Left lung (tissue), 10 donors: Measurements from ENCODE around the gene SYT5. TPM values are rescaled to one million over a fixed set of nuclear protein-coding genes. Genes with fewer than 3 reads are reported as not detected.

Experiments
- ATAC-seq: fragments of 200-7000 bp; cut with Tn5 transposase; one replicate; pipeline ENCODE4 v1.9.1; 2020; ENCODE audit warnings: moderate library complexity
- DNase-seq, 4 donors: peaks; one replicate each; pipeline ENCODE4 v3.0.0-alpha.2; 2013 to 2020
- H3K27ac ChIP-seq, 2 donors: fragments of 200-600 bp; sonication (generic) in 1 of 2; one replicate each; pipeline versions ENCODE4 v1.5.0 to v1.8.0; 2020 to 2021
- H3K27me3 ChIP-seq, 2 donors: fragments of 200-600 bp; sonication (generic) in 1 of 2; one replicate each; pipeline versions ENCODE4 v1.5.0 to v1.8.0; 2020 to 2021
- H3K36me3 ChIP-seq, 2 donors: fragments of 200-600 bp; sonication (generic) in 1 of 2; one replicate each; pipeline versions ENCODE4 v1.5.0 to v1.8.0; 2020 to 2021
- H3K4me1 ChIP-seq, 2 donors: fragments of 200-600 bp; one replicate each; pipeline ENCODE4 v1.8.0; 2021
- H3K4me3 ChIP-seq, 2 donors: fragments of 200-600 bp; sonication (generic) in 1 of 2; one replicate each; pipeline versions ENCODE4 v1.5.0 to v1.8.0; 2020 to 2021; ENCODE audit warnings: mild to moderate bottlenecking in 1 of 2
- H3K9me3 ChIP-seq, 2 donors: fragments of 200-600 bp; sonication (generic) in 1 of 2; one replicate each; pipeline versions ENCODE4 v1.5.0 to v1.8.0; 2020 to 2021
- intact Hi-C, 2 donors: fragments of 100-400 bp; cut with DNase I; formaldehyde crosslinking; loops; one replicate each; pipeline versions ENCODE4 v1.11.2 to v1.14.2; 2022
- polyA plus RNA-seq, 6 donors: library from polyadenylated mRNA; unstranded; fragments of 120-200 nt; gene quantifications; one replicate each; pipeline ENCODE4 v1.2.1, GENCODE V29; 2013; ENCODE audit not compliant: insufficient read length in 6 of 6
- total RNA-seq, 2 donors: library from RNA; stranded (reverse); fragmentation: NEBNext Ultra II Directional; extraction: Animal tissue kit (Norgen Biotek cat#: 25700); gene quantifications; one replicate each; pipeline ENCODE4 v1.2.1, GENCODE V29; 2021
- TF ChIP-seq, protein P1 (sequence below), 2 donors: fragments of 200-600 bp; sonication (generic) in 1 of 2; IDR thresholded peaks; one replicate each; pipeline versions ENCODE4 v1.5.0 to v1.8.0; 2021; ENCODE audit warnings: antibody characterized with exemption in 2 of 2
- donor health status: DM: no; HTN: yes; CAD: no.
- donor health status: DM: no; HTN: no; CAD: no.

SYT5 gene
- total and polyA plus RNA-seq, 8 donors: 0.61 to 1.5 (median 0.94) TPM; not detected in 2

DNA sequence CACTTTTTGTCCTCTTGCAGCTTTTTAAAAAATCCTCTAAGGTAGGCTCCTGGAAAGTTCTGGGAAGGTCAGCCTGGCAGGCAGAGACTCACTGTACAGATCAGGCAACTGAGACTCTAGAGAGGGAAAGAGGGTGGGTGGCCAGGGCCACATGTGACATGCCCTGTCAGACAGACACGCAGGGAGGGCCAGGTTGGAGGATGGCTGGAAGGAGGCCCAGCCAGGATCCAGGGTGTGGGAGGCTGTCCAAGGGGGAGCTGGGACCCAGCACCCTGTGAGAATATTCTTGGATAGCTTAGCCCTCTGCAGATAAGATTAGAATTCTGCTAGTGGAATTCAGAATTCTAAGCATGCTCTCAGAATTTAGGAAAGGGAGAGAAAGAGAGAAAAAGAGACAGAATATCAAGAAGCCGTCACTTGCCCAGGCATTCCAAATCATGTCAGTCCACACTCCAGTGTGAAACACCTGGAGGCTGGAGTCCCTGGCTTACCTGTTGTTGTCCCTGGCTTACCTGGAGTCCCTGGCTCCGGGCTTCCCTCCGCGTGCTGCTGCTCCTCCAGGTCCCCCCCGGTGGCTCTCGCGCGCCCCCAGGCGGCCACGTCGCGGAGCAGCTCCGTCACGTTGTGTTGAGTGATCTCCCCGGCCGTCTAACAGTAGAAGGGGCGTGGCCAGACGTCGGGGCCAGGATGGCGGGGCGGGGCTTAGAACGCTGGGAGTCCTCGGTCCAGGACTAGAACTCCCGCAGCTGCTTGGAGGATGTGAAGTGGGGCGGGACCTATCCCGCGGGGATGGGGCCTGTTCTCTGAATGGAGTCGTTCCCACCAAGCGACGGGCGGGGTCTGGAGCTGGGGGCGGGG is 19.7 kb downstream of the SYT5 start:
- Histone ChIP-seq H3K27ac (no peak overlapping the region), H3K27me3 (peaks cover 50 to 97% of the 10 kb centered on the region in 2 donors), H3K4me3 (no peak overlapping the region), H3K9me3 (no peaks in the 10 kb centered on the region), H3K4me1 (peaks cover 0 to 9% of the 10 kb centered on the region in 2 donors), H3K36me3 (no peaks in the 10 kb centered on the region)
- DNase-seq (peak; percentile 25 to 96 (median 81)), ATAC-seq (peak; percentile 98)
- TF ChIP-seq, protein P1, sequence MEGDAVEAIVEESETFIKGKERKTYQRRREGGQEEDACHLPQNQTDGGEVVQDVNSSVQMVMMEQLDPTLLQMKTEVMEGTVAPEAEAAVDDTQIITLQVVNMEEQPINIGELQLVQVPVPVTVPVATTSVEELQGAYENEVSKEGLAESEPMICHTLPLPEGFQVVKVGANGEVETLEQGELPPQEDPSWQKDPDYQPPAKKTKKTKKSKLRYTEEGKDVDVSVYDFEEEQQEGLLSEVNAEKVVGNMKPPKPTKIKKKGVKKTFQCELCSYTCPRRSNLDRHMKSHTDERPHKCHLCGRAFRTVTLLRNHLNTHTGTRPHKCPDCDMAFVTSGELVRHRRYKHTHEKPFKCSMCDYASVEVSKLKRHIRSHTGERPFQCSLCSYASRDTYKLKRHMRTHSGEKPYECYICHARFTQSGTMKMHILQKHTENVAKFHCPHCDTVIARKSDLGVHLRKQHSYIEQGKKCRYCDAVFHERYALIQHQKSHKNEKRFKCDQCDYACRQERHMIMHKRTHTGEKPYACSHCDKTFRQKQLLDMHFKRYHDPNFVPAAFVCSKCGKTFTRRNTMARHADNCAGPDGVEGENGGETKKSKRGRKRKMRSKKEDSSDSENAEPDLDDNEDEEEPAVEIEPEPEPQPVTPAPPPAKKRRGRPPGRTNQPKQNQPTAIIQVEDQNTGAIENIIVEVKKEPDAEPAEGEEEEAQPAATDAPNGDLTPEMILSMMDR (IDR thresholded peaks at IDR 0.05): peak; percentile 70 to 78
- intact Hi-C loops: no loop called here

DNA sequence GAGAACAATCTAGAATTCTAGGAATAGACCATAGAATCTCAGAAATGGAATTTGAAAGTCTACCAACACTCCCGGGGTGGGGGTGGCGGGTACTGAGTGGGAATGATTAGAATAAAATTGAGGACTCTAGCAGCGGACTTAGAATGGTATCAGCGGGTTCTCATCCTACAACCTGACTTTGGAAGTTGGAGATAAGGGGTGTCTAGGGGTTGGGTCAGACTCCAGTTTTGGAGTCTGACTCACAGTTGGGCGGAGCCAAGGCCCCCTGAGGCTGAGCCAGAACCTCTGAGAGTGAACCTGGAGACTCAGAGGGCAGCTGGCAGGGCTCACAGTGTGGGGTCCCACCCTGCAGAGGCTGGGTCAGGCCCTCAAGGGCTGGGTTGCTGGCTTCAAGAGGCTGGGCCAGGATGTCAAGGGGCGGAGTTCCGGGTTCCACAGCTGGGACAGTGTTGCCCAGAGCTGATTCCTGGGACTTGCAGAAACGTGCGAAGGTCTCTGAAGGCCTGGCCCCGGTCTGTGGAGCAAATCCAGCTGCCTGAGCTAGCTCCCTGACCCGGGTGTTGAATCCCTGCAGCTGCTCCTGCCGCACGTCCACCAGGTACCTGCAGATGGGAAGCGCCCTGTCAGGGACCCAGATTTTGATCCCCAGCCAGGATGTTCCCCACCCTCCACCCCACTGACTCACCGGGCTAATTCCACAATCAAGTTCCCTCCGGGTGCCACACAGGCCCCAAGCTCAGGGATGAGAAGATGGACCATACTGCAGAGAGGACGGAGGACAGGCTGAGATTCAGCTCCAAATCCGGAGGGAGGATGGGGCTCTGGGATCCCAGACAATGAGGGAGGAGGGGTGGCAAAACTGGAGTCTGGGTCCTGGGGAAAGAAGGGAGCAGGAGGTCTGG is 21.0 kb downstream of the SYT5 start:
- H3K36me3 ChIP-seq: no peaks in the 10 kb centered on the region
- peaks cover 50 to 91% of the 10 kb centered on the region in 2 donors for H3K27me3 ChIP-seq
- no peaks in the 10 kb centered on the region for H3K9me3 ChIP-seq
- intact Hi-C loops: no loop called here
- DNase-seq: peak in 1 of 4 donors; percentile 45
- TF ChIP-seq, protein P1 (IDR thresholded peaks at IDR 0.05): no peak
- peaks cover 0 to 9% of the 10 kb centered on the region in 2 donors for H3K4me1 ChIP-seq
- H3K27ac ChIP-seq: no peak overlapping the region
- no peak for ATAC-seq
- H3K4me3 ChIP-seq: no peak overlapping the region

DNA sequence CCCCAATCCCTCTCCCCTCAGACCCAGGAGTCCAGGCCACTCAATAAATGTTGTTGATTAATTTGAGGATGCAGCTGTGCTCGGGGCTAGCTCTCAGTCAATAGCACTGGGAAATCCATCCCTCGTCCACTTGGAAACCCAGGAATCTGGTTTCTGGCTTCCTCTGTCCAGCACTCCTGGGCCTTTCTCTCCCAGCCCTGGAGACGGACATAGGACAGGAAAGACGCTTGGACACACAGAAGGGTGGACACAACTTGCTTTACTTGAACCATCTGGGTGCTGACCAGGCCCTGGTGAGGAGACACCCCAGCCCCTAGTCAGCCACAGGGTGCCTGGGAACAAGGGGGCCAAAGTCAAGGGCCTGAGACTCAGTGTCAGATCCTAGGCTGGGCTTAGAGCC is 21.7 kb downstream of the SYT5 start:
- Histone ChIP-seq H3K36me3 (no peaks in the 10 kb centered on the region), H3K4me1 (peaks cover 0 to 9% of the 10 kb centered on the region in 2 donors), H3K27me3 (peaks cover 50 to 90% of the 10 kb centered on the region in 2 donors), H3K4me3 (no peak overlapping the region), H3K9me3 (no peaks in the 10 kb centered on the region), H3K27ac (no peak overlapping the region)
- DNase-seq (no peak), ATAC-seq (no peak)
- TF ChIP-seq, protein P1 (IDR thresholded peaks at IDR 0.05): no peak
- intact Hi-C loops: no loop called here

DNA sequence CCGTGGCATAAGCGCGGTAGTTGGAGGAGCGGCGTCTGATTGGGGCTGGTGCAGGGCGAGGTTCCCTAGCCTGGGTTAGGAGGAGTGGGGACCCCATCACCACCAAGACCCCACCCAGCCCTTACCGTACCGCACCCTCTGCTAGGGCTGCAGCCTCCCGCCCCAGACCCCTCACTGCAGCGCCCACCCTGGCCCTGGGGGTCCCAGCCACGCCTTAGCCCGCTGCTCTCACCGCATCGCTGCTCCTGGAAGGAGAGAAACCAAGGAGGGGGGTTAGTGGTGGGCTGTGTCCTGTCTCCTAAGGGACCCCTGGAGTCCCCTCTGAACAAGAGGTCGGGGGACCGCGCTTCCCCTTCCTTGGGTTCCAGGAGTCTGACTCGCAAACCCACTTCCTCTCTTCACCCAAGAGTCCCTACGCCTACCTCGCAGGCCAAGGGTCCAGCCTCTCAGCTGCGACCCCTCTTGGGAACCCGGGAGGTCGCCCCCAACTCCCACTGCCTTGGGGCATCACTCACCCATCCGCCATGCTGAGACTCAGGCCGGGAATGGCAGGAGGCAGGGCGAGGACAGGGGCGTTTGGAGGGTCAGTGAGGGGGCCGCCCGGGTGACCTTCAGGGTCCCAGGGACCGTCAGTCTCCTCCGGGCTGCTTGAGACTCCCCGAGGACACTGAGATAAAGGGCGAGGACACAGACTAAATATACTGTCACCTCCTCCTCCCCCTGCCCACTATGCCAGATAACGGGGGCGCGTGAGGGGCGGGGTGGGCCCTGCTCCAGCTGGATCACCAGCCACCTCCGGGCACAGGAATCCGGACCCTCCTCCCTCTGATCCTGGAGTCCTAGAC is 22.8 kb downstream of the SYT5 start, which contains the start of gene TNNI3:
Gene TNNI3, minus strand, starts transcription at position 669 of the 845 bp plus-strand sequence. Its CDS starts 143 bp downstream, at position 526.
- intact Hi-C loops: no loop called here
- DNase-seq (peak in 1 of 4 donors; percentile 60), ATAC-seq (no peak)
- H3K4me3 ChIP-seq: no peak within 1 kb of the TSS
- H3K4me1 ChIP-seq: peaks cover 0 to 9% of the 10 kb centered on the region in 2 donors
- TF ChIP-seq, protein P1 (IDR thresholded peaks at IDR 0.05): no peak
- H3K27me3 ChIP-seq: peaks cover 45 to 87% of the 10 kb centered on the region in 2 donors
- H3K9me3 ChIP-seq: no peaks in the 10 kb centered on the region
- H3K36me3 ChIP-seq: no peaks in the 10 kb centered on the region
- no peak within 1 kb of the TSS for H3K27ac ChIP-seq
